HepG2 (cell line): ENCODE results near the gene MYH7B. TPM values are rescaled to one million over a fixed set of nuclear protein-coding genes. Genes with fewer than 3 reads are reported as not detected.

ENCODE experiments used
- AKAP8 ChIP-seq: sonication (generic); formaldehyde crosslinking; IDR thresholded peaks from 2 replicates; pipeline ENCODE4 v1.5.1; 2020; ENCODE audit warnings: mild to moderate bottlenecking, missing genetic modification reagents
- GLI4 ChIP-seq: sonication (generic); formaldehyde crosslinking; IDR thresholded peaks from 2 replicates; pipeline ENCODE4 v1.5.1; 2020; ENCODE audit warnings: missing genetic modification reagents, mild to moderate bottlenecking, moderate library complexity, borderline replicate concordance
- HNRNPLL ChIP-seq: fragments of 200-400 bp; formaldehyde crosslinking; IDR thresholded peaks from 2 replicates; pipeline ENCODE4 v1.6.1; 2017; ENCODE audit warnings: mild to moderate bottlenecking, low read depth, low read length; ENCODE audit not compliant: poor library complexity, severe bottlenecking
- KLF9 ChIP-seq: IDR thresholded peaks from 2 replicates; pipeline ENCODE4 v1.6.1; 2016; ENCODE audit warnings: low read depth
- PCBP2 ChIP-seq: fragments of 200-400 bp; formaldehyde crosslinking; optimal IDR thresholded peaks from 2 replicates; pipeline ENCODE3; 2018; ENCODE audit warnings: low read length, low read depth; ENCODE audit not compliant: poor library complexity, severe bottlenecking
- ZNF343 ChIP-seq: sonication (generic); formaldehyde crosslinking; IDR thresholded peaks from 2 replicates; pipeline ENCODE4 v1.4.0; 2020; ENCODE audit warnings: mild to moderate bottlenecking, missing genetic modification reagents
- polyA plus RNA-seq, 8 experiments: library from polyadenylated mRNA; depleted of rRNA in 3 of 8; stranded (reverse) in 7 of 8; unstranded in 1 of 8; fragments of >200 nt; fragmentation: Illumina TruSeq in 4 of 8; extraction: Trizol in 4 of 8; gene quantifications; 2 replicates each; pipeline versions ENCODE4 v1.2.1 to v1.2.3, GENCODE V29; 2011 to 2016; ENCODE audit warnings: low read depth in 4 of 8, missing spikeins in 1 of 8, mixed read lengths in 1 of 8; ENCODE audit not compliant: insufficient read depth in 1 of 8
- total RNA-seq, 5 experiments: library from RNA; depleted of rRNA; stranded (reverse); fragments of >200 nt; fragmentation: Illumina TruSeq; extraction: Trizol; gene quantifications; 2 replicates each; pipeline ENCODE4 v1.2.3, GENCODE V29; 2016; ENCODE audit warnings: low read depth in 1 of 5
- TF ChIP-seq, protein P1 (sequence below), 2 experiments: sonication (generic) in 1 of 2; formaldehyde crosslinking in 1 of 2; IDR thresholded peaks; 2 replicates each; pipeline versions ENCODE4 v1.5.1 to v1.6.1; 2011 to 2020; ENCODE audit warnings: borderline replicate concordance in 1 of 2, low read depth in 1 of 2, low read length in 1 of 2, mild to moderate bottlenecking in 1 of 2, missing genetic modification reagents in 1 of 2, moderate library complexity in 1 of 2
- TF ChIP-seq, protein P2 (sequence below), 2 experiments: fragments of 450-650 bp in 1 of 2; sonication (generic) in 1 of 2; formaldehyde crosslinking in 1 of 2; IDR thresholded peaks; 2 replicates each; pipeline versions ENCODE4 v1.6.1 to v1.8.0; 2016 to 2022; ENCODE audit warnings: antibody characterized with exemption in 1 of 2, mild to moderate bottlenecking in 1 of 2, missing genetic modification reagents in 1 of 2
- TF ChIP-seq, protein P3 (sequence below): sonication (generic); formaldehyde crosslinking; IDR thresholded peaks from 2 replicates; pipeline ENCODE4 v1.4.0; 2020; ENCODE audit warnings: missing genetic modification reagents, borderline replicate concordance

The MYH7B gene
- total and polyA plus RNA-seq, 2 of the 13 experiments (the other 11 are each of a cell fraction or from before 2014, with no cell fraction given) = 0.05 to 0.20 TPM

DNA sequence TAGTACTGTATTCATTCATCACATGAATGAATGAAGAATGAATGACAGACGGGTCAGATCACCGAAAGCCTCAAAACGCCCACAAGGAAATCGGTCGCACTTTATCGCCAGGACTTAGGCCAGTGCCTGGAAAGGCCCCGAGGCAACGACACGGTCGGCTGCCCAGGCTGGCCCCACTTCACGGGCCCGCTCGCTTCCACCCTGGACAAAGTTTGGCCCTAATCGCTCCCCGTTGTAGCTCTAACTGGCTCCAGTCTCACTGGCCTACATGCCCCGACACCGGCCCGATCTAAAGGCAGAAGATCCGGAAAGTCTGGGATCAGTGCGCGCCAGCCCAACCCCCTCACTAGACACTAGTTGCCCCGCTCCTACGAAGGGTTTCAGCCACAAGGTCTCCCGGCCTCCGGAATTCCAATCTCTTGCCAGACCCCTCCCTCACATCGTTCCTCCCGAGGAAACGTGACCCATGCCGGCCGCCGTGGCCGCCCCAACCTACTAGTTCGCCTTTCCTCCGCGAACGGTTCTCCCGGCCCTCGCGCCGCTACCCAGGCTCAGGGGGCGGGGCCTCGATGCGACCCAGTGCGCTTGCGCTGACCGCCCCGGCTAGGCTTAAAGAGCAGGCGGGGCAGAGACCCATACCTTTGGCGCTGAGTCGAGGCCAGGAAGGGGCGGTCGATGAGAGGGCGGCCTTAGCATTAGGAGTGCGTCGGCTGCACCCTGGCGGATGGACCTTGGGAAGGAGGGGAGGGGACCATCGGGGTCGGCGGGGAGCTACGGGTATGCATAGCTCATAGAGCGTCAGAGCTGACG, at the start of gene MYH7B, which contains the start of gene GSS (continued):
- TF ChIP-seq, protein P1, sequence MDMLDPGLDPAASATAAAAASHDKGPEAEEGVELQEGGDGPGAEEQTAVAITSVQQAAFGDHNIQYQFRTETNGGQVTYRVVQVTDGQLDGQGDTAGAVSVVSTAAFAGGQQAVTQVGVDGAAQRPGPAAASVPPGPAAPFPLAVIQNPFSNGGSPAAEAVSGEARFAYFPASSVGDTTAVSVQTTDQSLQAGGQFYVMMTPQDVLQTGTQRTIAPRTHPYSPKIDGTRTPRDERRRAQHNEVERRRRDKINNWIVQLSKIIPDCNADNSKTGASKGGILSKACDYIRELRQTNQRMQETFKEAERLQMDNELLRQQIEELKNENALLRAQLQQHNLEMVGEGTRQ (IDR thresholded peaks at IDR 0.05; ENCODE audit: low read depth, low read length) = no peak
- TF ChIP-seq, protein P1 (CRISPR knock-in tag; IDR thresholded peaks at IDR 0.05; ENCODE audit: borderline replicate concordance) = peak; percentile 58; the same call in 1 of the 2 replicates
- TF ChIP-seq ZNF343 (peak; percentile 99), AKAP8 (CRISPR knock-in tag) (peak; percentile 64), GLI4 (peak; percentile 99), HNRNPLL (peak; percentile 96), KLF9 (CRISPR knock-in tag) (peak; percentile 93), PCBP2 (no peak)
- TF ChIP-seq, protein P2, sequence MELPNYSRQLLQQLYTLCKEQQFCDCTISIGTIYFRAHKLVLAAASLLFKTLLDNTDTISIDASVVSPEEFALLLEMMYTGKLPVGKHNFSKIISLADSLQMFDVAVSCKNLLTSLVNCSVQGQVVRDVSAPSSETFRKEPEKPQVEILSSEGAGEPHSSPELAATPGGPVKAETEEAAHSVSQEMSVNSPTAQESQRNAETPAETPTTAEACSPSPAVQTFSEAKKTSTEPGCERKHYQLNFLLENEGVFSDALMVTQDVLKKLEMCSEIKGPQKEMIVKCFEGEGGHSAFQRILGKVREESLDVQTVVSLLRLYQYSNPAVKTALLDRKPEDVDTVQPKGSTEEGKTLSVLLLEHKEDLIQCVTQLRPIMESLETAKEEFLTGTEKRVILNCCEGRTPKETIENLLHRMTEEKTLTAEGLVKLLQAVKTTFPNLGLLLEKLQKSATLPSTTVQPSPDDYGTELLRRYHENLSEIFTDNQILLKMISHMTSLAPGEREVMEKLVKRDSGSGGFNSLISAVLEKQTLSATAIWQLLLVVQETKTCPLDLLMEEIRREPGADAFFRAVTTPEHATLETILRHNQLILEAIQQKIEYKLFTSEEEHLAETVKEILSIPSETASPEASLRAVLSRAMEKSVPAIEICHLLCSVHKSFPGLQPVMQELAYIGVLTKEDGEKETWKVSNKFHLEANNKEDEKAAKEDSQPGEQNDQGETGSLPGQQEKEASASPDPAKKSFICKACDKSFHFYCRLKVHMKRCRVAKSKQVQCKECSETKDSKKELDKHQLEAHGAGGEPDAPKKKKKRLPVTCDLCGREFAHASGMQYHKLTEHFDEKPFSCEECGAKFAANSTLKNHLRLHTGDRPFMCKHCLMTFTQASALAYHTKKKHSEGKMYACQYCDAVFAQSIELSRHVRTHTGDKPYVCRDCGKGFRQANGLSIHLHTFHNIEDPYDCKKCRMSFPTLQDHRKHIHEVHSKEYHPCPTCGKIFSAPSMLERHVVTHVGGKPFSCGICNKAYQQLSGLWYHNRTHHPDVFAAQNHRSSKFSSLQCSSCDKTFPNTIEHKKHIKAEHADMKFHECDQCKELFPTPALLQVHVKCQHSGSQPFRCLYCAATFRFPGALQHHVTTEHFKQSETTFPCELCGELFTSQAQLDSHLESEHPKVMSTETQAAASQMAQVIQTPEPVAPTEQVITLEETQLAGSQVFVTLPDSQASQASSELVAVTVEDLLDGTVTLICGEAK (IDR thresholded peaks at IDR 0.05) = no peak
- TF ChIP-seq, protein P2 (CRISPR knock-in tag; IDR thresholded peaks at IDR 0.05) = peak; percentile 92
- TF ChIP-seq, protein P3, sequence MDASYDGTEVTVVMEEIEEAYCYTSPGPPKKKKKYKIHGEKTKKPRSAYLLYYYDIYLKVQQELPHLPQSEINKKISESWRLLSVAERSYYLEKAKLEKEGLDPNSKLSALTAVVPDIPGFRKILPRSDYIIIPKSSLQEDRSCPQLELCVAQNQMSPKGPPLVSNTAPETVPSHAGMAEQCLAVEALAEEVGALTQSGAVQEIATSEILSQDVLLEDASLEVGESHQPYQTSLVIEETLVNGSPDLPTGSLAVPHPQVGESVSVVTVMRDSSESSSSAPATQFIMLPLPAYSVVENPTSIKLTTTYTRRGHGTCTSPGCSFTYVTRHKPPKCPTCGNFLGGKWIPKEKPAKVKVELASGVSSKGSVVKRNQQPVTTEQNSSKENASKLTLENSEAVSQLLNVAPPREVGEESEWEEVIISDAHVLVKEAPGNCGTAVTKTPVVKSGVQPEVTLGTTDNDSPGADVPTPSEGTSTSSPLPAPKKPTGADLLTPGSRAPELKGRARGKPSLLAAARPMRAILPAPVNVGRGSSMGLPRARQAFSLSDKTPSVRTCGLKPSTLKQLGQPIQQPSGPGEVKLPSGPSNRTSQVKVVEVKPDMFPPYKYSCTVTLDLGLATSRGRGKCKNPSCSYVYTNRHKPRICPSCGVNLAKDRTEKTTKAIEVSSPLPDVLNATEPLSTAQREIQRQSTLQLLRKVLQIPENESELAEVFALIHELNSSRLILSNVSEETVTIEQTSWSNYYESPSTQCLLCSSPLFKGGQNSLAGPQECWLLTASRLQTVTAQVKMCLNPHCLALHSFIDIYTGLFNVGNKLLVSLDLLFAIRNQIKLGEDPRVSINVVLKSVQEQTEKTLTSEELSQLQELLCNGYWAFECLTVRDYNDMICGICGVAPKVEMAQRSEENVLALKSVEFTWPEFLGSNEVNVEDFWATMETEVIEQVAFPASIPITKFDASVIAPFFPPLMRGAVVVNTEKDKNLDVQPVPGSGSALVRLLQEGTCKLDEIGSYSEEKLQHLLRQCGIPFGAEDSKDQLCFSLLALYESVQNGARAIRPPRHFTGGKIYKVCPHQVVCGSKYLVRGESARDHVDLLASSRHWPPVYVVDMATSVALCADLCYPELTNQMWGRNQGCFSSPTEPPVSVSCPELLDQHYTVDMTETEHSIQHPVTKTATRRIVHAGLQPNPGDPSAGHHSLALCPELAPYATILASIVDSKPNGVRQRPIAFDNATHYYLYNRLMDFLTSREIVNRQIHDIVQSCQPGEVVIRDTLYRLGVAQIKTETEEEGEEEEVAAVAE (CRISPR knock-in tag) = no peak; the same call in 1 of the 2 replicates
